ENCODE data around the gene ITPKC. TPM values are rescaled to one million over a fixed set of nuclear protein-coding genes. Genes with fewer than 3 reads are reported as not detected.

The ITPKC gene
- total and polyA plus RNA-seq, 10 of the 15 experiments (the other 5 are each of a cell fraction or from before 2014, with no cell fraction given), result 0.03 to 6.4 (median 3.5) TPM

GRCh38 chr19:40674291-40674690 is 42.6 kb upstream of the ITPKC start (continued):
- TF ChIP-seq NFYB (IDR thresholded peaks at IDR 0.05; ENCODE audit: insufficient read depth, low read depth, low read length) (no peak), ZNF24 (IDR thresholded peaks at IDR 0.05) (no peak), IRF4 (IDR thresholded peaks at IDR 0.05; ENCODE audit: low read depth, low read length) (no peak)

GRCh38 chr19:40677156-40677555 is 39.8 kb upstream of the ITPKC start:
- ChIA-PET RAD21 (ENCODE audit: unreplicated experiment) (no interaction called here), CTCF (no interaction called here), POLR2A (no interaction called here), SMC1A (ENCODE audit: uncharacterized antibody, unreplicated experiment) (no interaction called here)
- no TSS peak for BruUV-seq (replicated peaks)
- Histone ChIP-seq H3K27ac (ENCODE audit: control insufficient read depth, insufficient read depth) (no peak overlapping the region), H2AFZ (ENCODE audit: control insufficient read depth, low read depth, low read length) (no peak overlapping the region), H3K36me3 (ENCODE audit: control insufficient read depth in 2 of 2, insufficient read depth in 2 of 2, low read length in 1 of 2) (no peaks in the 10 kb centered on the region; a peak in 1 of 4 replicates), H4K20me1 (ENCODE audit: control insufficient read depth, insufficient read depth) (no peaks in the 10 kb centered on the region), H3K27me3 (replicated peaks in 1 of 2; ENCODE audit: control insufficient read depth in 2 of 2, insufficient read depth in 2 of 2, low read length in 1 of 2) (no peaks in the 10 kb centered on the region), H3K79me2 (ENCODE audit: control insufficient read depth, insufficient read depth, low read length) (no peaks in the 10 kb centered on the region), H3K4me2 (ENCODE audit: control insufficient read depth, insufficient read depth) (no peak overlapping the region), H3K9ac (ENCODE audit: control insufficient read depth, insufficient read depth, low read length) (no peak overlapping the region), H3K9me3 (replicated peaks; ENCODE audit: control insufficient read depth, insufficient read depth, low read length) (no peaks in the 10 kb centered on the region), H3K4me3 (no peak overlapping the region), H3K4me1 (ENCODE audit: control insufficient read depth, insufficient read depth, low read length) (no peaks in the 10 kb centered on the region)
- in situ Hi-C loops (cut with MboI), result no loop called here
- ATAC-seq (no peak), DNase-seq (ENCODE audit: low read depth, low spot score) (no peak), FAIRE-seq (no peak)
- WGBS (ENCODE audit: insufficient coverage, insufficient replicate concordance, low lambda C conversion rate, missing lambda C conversion rate), result 98% methylated on average over 20 of the region's 23 CpGs
- intact Hi-C loops (cut with micrococcal nuclease; ENCODE audit: unreplicated experiment), result no loop called here
- TF ChIP-seq, protein P1, sequence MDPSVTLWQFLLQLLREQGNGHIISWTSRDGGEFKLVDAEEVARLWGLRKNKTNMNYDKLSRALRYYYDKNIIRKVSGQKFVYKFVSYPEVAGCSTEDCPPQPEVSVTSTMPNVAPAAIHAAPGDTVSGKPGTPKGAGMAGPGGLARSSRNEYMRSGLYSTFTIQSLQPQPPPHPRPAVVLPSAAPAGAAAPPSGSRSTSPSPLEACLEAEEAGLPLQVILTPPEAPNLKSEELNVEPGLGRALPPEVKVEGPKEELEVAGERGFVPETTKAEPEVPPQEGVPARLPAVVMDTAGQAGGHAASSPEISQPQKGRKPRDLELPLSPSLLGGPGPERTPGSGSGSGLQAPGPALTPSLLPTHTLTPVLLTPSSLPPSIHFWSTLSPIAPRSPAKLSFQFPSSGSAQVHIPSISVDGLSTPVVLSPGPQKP (IDR thresholded peaks at IDR 0.05; ENCODE audit: low read depth, low read length), result no peak
- TF ChIP-seq HDGF (IDR thresholded peaks at IDR 0.05), result no peak
- no peak for TF ChIP-seq HCFC1 (IDR thresholded peaks at IDR 0.05; ENCODE audit: low read length)
- TF ChIP-seq, protein P2, sequence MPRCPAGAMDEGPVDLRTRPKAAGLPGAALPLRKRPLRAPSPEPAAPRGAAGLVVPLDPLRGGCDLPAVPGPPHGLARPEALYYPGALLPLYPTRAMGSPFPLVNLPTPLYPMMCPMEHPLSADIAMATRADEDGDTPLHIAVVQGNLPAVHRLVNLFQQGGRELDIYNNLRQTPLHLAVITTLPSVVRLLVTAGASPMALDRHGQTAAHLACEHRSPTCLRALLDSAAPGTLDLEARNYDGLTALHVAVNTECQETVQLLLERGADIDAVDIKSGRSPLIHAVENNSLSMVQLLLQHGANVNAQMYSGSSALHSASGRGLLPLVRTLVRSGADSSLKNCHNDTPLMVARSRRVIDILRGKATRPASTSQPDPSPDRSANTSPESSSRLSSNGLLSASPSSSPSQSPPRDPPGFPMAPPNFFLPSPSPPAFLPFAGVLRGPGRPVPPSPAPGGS (IDR thresholded peaks at IDR 0.05; ENCODE audit: borderline replicate concordance, insufficient read depth, low read depth, low read length, poor library complexity, severe bottlenecking), result no peak
- TF ChIP-seq, protein P3, sequence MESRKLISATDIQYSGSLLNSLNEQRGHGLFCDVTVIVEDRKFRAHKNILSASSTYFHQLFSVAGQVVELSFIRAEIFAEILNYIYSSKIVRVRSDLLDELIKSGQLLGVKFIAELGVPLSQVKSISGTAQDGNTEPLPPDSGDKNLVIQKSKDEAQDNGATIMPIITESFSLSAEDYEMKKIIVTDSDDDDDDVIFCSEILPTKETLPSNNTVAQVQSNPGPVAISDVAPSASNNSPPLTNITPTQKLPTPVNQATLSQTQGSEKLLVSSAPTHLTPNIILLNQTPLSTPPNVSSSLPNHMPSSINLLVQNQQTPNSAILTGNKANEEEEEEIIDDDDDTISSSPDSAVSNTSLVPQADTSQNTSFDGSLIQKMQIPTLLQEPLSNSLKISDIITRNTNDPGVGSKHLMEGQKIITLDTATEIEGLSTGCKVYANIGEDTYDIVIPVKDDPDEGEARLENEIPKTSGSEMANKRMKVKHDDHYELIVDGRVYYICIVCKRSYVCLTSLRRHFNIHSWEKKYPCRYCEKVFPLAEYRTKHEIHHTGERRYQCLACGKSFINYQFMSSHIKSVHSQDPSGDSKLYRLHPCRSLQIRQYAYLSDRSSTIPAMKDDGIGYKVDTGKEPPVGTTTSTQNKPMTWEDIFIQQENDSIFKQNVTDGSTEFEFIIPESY (IDR thresholded peaks at IDR 0.05), result no peak
- TF ChIP-seq WRNIP1 (IDR thresholded peaks at IDR 0.05; ENCODE audit: borderline replicate concordance, low read depth, low read length), result no peak
- TF ChIP-seq SMARCA5 (IDR thresholded peaks at IDR 0.05), result no peak
- TF ChIP-seq HDAC2 (IDR thresholded peaks at IDR 0.05), result no peak
- TF ChIP-seq RCOR1 (conservative IDR thresholded peaks at IDR 0.05; ENCODE audit: low read depth, low read length), result no peak
- no peak for TF ChIP-seq SMAD1 (IDR thresholded peaks at IDR 0.05; ENCODE audit: low read depth, partially characterized antibody)
- TF ChIP-seq SP1 (IDR thresholded peaks at IDR 0.05; ENCODE audit: low read depth, low read length), result no peak
- no peak for TF ChIP-seq NFIC (IDR thresholded peaks at IDR 0.05; ENCODE audit: low read depth, low read length)
- TF ChIP-seq CBX3 (IDR thresholded peaks at IDR 0.05; ENCODE audit: borderline replicate concordance, low read depth), result no peak
- no peak for TF ChIP-seq SREBF1 (IDR thresholded peaks at IDR 0.05; ENCODE audit: low read length)

Measured in GM12878 (cell line).